SK-N-MC (cell line): ENCODE results near the gene NFAT5.
"Not testable (repeated sequence)": the region's sequence is repeated elsewhere in the genome, so short reads cannot be mapped to it uniquely, and the experiment has no call there.

ENCODE experiments used
- DNase-seq: peaks from one replicate; pipeline ENCODE4 v3.0.0-alpha.2; 2011; ENCODE audit warnings: low read depth, low spot score
- H3K27ac ChIP-seq: fragments of 200-600 bp; sonication (generic); 2 replicates; pipeline ENCODE4 v1.5.1; 2016; ENCODE audit warnings: mixed run types
- H3K36me3 ChIP-seq: fragments of 200-600 bp; sonication (generic); 2 replicates; pipeline ENCODE4 v1.6.1; 2017; ENCODE audit warnings: antibody characterized with exemption, low read length, mixed read lengths; ENCODE audit not compliant: insufficient read depth
- H3K4me3 ChIP-seq: fragments of 200-600 bp; sonication (generic); 2 replicates; pipeline ENCODE4 v1.5.1; 2016
- H3K9ac ChIP-seq: fragments of 200-600 bp; sonication (generic); 2 replicates; pipeline ENCODE4 v1.8.0; 2017; ENCODE audit warnings: mixed run types, mixed read lengths; ENCODE audit not compliant: insufficient read length
- H3K9me3 ChIP-seq: fragments of 200-600 bp; sonication (generic); 2 replicates; pipeline ENCODE4 v1.6.1; 2017; ENCODE audit warnings: low read depth, mild to moderate bottlenecking, antibody characterized with exemption, low read length, moderate library complexity, mixed read lengths
- EZH2 ChIP-seq: fragments of 200-600 bp; sonication (generic); IDR thresholded peaks from one replicate; pipeline ENCODE4 v1.6.1; 2017; ENCODE audit warnings: antibody characterized with exemption
- FOXP2 ChIP-seq: optimal IDR thresholded peaks from 2 replicates; pipeline ENCODE3; 2011; ENCODE audit warnings: mild to moderate bottlenecking, moderate library complexity; ENCODE audit not compliant: insufficient read depth; ENCODE audit errors: extremely low read length, control extremely low read depth
- POLR2AphosphoS5 ChIP-seq: IDR thresholded peaks from 2 replicates; pipeline ENCODE4 v1.6.1; 2012; ENCODE audit warnings: mild to moderate bottlenecking, low read depth, low read length, borderline replicate concordance

NFAT5 gene

DNA sequence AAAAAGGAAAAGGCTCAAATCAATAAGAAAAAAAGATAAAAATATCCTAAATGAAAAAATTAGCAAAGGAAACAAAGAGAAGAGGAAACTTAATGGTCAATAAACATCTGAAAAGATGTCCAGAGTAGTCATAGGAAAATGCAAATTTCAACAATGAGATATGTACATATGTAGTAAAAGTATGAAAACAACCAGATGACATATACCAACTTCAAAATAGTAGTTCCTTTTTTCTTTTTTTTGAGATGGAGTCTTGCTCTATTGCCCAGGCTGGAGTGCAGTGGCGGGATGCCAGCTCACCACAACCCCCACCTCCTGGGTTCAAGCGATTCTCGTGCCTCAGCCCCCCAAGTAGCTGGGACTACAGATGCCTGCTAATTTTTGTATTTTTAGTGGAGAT lies 21.7 kb upstream of the NFAT5 start:
- no peak overlapping the region for H3K27ac ChIP-seq
- DNase-seq = no peak
- TF ChIP-seq EZH2 = no peak
- no peak for TF ChIP-seq POLR2AphosphoS5
- no peak for TF ChIP-seq FOXP2
- H3K36me3 ChIP-seq = no peaks in the 10 kb centered on the region
- H3K9ac ChIP-seq = no peak overlapping the region
- H3K4me3 ChIP-seq = no peak overlapping the region
- no peaks in the 10 kb centered on the region for H3K9me3 ChIP-seq

GRCh38 chr16:69546663-69547062 lies 19.1 kb upstream of the NFAT5 start:
- not testable (repeated sequence) for H3K36me3 ChIP-seq, H3K9ac ChIP-seq, H3K9me3 ChIP-seq, H3K4me3 ChIP-seq, DNase-seq, H3K27ac ChIP-seq

- H3K4me3 ChIP-seq = no peak overlapping the region
- TF ChIP-seq POLR2AphosphoS5 = no peak
- TF ChIP-seq EZH2 = no peak
- TF ChIP-seq FOXP2 = no peak
- no peak for DNase-seq
- H3K36me3 ChIP-seq = no peaks in the 10 kb centered on the region
- H3K9ac ChIP-seq = no peak overlapping the region
- H3K27ac ChIP-seq = no peak overlapping the region
- no peaks in the 10 kb centered on the region for H3K9me3 ChIP-seq
Measured at GRCh38 chr16:69553332-69553731, 12.4 kb upstream of the NFAT5 start.

DNA sequence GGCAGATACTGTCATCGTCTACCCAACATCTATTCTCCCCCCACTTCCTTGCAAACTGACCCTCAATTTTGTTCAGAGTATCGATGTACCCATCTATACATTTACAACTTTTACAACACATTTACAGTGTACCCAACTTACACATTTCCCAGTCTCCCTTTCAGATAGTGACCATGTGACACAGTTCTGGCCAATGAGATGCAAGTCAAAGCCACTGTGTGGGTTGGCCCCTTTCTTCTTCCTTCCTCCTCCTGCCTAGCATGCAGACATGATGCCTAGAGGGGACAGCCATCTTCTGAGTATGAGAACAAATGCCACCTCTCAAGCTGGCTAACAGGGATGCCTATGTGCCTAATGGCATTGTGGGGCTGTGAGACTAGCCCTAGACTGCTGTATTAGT lies 11.3 kb upstream of the NFAT5 start:
- TF ChIP-seq POLR2AphosphoS5 (no peak), EZH2 (no peak), FOXP2 (no peak)
- H3K27ac ChIP-seq = 0 out of 2 replicates have a peak overlapping the region, but pooled peaks have one; percentile 82

DNA sequence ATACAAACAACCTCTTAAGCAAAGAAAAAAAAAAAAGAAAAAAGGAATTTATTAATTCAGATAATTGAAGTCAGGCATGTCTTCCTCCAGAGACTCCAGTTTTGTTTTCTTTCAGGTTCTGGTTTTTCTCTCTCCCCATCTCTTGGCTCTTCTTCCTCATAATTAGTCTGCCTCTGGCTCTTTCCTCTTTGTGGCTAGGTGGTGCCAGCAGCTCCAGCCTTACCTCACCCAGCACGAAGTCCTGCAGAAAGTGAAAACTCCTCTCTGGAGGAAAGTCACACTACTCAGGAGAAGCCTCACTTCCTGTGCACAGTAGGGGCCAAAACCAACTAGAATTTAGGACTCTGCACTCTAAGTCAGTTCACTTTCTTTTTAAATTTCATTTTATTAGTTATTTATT lies 10.3 kb upstream of the NFAT5 start:
- H3K9me3 ChIP-seq = no peaks in the 10 kb centered on the region
- no peaks in the 10 kb centered on the region for H3K36me3 ChIP-seq
- peak overlapping the region; percentile 82 for H3K27ac ChIP-seq
- DNase-seq = peak; percentile 50
- TF ChIP-seq EZH2 (no peak), FOXP2 (no peak)
- peak overlapping the region; percentile 26 for H3K9ac ChIP-seq
- no peak overlapping the region for H3K4me3 ChIP-seq

More for the DNA sequence above, 11.3 kb upstream of the NFAT5 start:
- DNase-seq = no peak
- Histone ChIP-seq H3K4me3 (no peak overlapping the region), H3K9ac (no peak overlapping the region), H3K36me3 (no peaks in the 10 kb centered on the region), H3K9me3 (no peaks in the 10 kb centered on the region)

DNA sequence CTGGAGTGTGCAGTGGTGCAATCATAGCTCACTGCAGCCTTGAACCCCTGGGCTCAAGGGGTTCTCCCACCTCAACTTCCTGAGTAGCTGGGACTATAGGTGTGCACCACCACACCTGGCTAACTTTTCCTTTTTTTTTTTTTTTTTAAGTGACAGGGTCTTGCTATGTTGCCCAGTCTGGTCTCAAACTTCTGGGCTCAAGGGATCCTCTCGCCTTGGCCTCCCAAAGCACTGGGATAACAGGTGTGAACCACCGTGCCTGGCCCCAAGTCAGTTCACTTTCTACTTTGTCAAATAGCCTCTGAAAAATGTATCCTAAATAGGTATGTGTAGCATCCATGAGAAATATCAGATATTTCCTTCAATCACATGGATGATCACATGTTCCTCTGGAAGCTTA lies 9.9 kb upstream of the NFAT5 start:
- H3K27ac ChIP-seq = peak overlapping the region; percentile 82; the same call in 1 of the 2 replicates
- H3K36me3 ChIP-seq = no peaks in the 10 kb centered on the region
- no peak for DNase-seq
- no peak overlapping the region for H3K9ac ChIP-seq
- TF ChIP-seq POLR2AphosphoS5 = no peak
- no peak overlapping the region for H3K4me3 ChIP-seq
- no peaks in the 10 kb centered on the region for H3K9me3 ChIP-seq

DNA sequence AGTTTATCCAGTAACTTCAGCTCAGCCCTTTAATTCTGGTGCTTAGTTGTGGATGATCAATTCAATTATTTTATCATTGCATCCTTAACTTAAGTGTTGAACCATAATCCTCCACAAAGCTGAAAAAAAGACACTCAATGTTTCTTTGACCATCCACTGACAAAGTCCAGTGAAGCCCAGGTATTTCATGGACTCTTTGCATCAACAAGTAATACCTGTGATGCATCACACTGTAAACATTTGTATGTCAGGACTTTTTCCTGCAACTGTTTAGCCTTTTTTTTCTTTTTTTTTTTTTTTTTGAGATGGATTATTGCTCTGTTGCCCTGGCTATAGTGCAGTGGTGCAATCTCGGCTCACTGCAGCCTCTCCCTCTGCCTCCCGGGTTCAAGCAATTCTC lies 6.6 kb upstream of the NFAT5 start:
- no peaks in the 10 kb centered on the region for H3K9me3 ChIP-seq
- DNase-seq = no peak
- no peaks in the 10 kb centered on the region for H3K36me3 ChIP-seq
- TF ChIP-seq FOXP2 (no peak), EZH2 (no peak), POLR2AphosphoS5 (no peak)
- H3K27ac ChIP-seq = no peak overlapping the region
- H3K9ac ChIP-seq = no peak overlapping the region
- no peak overlapping the region for H3K4me3 ChIP-seq

DNA sequence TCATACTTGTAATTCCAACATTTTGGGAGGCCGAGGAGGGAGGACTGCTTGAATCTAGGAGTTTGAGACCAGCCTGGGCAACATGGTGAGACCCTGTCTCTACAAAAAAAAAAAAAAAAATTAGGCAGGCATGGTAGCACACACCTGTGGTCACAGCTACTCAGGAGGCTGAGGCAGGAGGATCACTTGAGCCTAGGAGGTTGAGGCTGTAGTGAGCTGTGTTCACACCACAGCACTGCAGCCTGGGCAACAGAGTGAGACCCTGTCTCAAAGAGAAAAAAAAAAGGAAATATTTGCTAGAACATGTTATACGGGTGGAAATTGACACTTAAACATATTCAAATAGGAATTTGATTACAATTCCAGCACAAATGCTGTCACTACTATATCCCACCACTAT lies 4.4 kb upstream of the NFAT5 start:
- not testable (repeated sequence) for H3K4me3 ChIP-seq, H3K27ac ChIP-seq, H3K36me3 ChIP-seq, DNase-seq, H3K9me3 ChIP-seq, H3K9ac ChIP-seq

GRCh38 chr16:69561901-69562300 lies 3.9 kb upstream of the NFAT5 start:
- DNase-seq = no peak
- H3K36me3 ChIP-seq = no peaks in the 10 kb centered on the region
- H3K4me3 ChIP-seq = no peak overlapping the region
- no peaks in the 10 kb centered on the region for H3K9me3 ChIP-seq
- TF ChIP-seq EZH2 = no peak
- no peak for TF ChIP-seq FOXP2
- no peak for TF ChIP-seq POLR2AphosphoS5
- no peak overlapping the region for H3K27ac ChIP-seq
- no peak overlapping the region for H3K9ac ChIP-seq

DNA sequence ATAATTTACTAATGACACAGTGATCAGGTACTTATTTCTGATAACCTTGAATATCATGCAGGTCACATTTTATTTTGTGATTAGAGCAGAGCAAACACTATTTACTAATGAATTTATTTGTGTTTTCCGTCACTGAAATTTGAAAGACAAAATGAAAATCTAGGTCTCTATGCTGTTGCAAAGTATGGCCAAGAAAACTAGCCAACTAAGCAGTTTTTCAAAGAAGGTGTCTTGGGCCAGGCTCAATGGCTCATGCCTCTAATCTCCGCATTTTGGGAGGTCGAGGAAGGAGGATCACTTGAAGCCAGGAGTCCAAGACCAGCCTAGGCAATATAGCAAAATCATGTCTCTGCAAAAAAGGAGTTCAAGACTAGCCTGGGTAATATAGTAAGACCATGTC lies 3.0 kb upstream of the NFAT5 start:
- no peak for TF ChIP-seq EZH2
- no peak for TF ChIP-seq POLR2AphosphoS5
- no peak for TF ChIP-seq FOXP2
- no peak for DNase-seq
- Histone ChIP-seq H3K27ac (no peak overlapping the region), H3K36me3 (no peaks in the 10 kb centered on the region), H3K9ac (no peak overlapping the region), H3K9me3 (no peaks in the 10 kb centered on the region), H3K4me3 (no peak overlapping the region)
